ENCODE results near the gene FCAMR. TPM values are rescaled to one million over a fixed set of nuclear protein-coding genes. Genes with fewer than 3 reads are reported as not detected.

Gene FCAMR
- total and polyA plus RNA-seq, 2 of the 4 experiments (the other 2 are of a cell fraction) = not detected

DNA sequence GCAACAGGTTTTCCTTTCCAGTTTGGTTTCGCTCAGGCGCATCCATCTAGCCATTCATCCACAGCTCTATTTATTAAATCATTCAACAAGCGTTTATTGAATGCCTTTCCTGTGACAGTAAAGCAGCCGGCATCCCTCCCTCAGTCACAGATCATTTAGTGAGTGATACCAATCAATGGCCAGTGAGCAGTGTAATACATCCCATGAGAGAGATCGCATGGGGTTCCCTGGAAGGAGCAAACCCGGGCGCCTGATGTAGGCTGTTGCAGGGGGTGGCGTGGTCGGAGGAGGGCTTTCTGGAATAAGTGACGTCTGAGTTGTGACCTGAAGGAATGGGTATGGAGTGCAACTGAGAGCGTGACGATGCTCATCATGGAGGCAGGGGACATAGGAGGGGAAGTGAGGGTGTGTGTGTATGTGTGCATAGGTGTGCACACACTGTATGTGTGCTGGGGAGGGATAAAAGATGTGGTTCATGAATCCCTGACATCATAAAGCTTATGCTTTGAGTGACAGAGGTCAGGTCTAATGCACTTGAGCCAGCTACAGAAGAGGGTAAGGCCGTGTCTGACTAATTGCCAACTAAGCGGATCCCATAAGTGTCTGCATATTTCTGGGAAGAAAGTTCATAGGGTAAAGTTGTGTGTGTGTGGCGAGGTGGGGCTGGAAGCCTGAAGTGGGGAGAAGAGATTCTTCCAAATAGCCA is 55.1 kb downstream of the FCAMR start:
- no peak overlapping the region for H3K27ac ChIP-seq (ENCODE audit: insufficient read depth, low read length)
- no peak overlapping the region for H3K23ac ChIP-seq (ENCODE audit: low read depth, low read length)
- H3K27me3 ChIP-seq (ENCODE audit: control insufficient read depth, insufficient read depth, low read length) = peaks cover 36% of the 10 kb centered on the region
- H3K18ac ChIP-seq (ENCODE audit: low read depth, low read length) = no peak overlapping the region
- TF ChIP-seq RFX5 (IDR thresholded peaks at IDR 0.05; ENCODE audit: low read depth, low read length) (no peak), SMC3 (IDR thresholded peaks at IDR 0.05; ENCODE audit: low read depth, low read length) (no peak), NFE2L2 (IDR thresholded peaks at IDR 0.05; ENCODE audit: low read depth, low read length) (no peak), RCOR1 (IDR thresholded peaks at IDR 0.05; ENCODE audit: insufficient replicate concordance, low read length) (no peak), MXI1 (IDR thresholded peaks at IDR 0.05; ENCODE audit: borderline replicate concordance, low read depth, low read length) (no peak), MAZ (IDR thresholded peaks at IDR 0.05; ENCODE audit: borderline replicate concordance, low read depth, low read length) (no peak), MAFK (IDR thresholded peaks at IDR 0.05; ENCODE audit: low read depth, low read length) (no peak)
- ATAC-seq (ENCODE audit: low read depth) = no peak
- ChIA-PET CTCF (interaction anchor here (0.5 to 1.4 kb wide), 2 partner anchors 104 to 105 kb away, joined by 4 to 6 read pairs; no protein-coding TSS in a partner anchor), POLR2A (ENCODE audit: unreplicated experiment) (no interaction called here)
- no peak overlapping the region for H2BK15ac ChIP-seq (ENCODE audit: low read depth, low read length)
- no peak overlapping the region for H3K4ac ChIP-seq (ENCODE audit: low read depth, low read length)
- no peaks in the 10 kb centered on the region for H3K9me1 ChIP-seq (ENCODE audit: insufficient read depth, low read length)
- no peak overlapping the region for H2AK9ac ChIP-seq (replicated peaks; ENCODE audit: low read depth, low read length, poor library complexity)
- H3K14ac ChIP-seq (replicated peaks; ENCODE audit: low read depth, low read length) = no peak overlapping the region
- H3K4me2 ChIP-seq (ENCODE audit: low read depth, low read length) = no peak overlapping the region
- H3K56ac ChIP-seq (ENCODE audit: extremely low read depth, insufficient read depth, low read length) = no peak overlapping the region
- no peaks in the 10 kb centered on the region for H3K9me3 ChIP-seq (ENCODE audit: control insufficient read depth, insufficient read depth, low read length)
- no peak overlapping the region for H3K9ac ChIP-seq (ENCODE audit: low read depth, low read length)
- 65% methylated on average over 4 of the region's 15 CpGs; no CpG with 5 or more reads in 1 of the 2 experiments for WGBS, 2 experiments (ENCODE audit: extremely low coverage in 2 of 2, insufficient read length in 1 of 2)
- no peaks in the 10 kb centered on the region for H4K20me1 ChIP-seq (ENCODE audit: insufficient read depth, low read length)
- no peaks in the 10 kb centered on the region for H3K36me3 ChIP-seq (ENCODE audit: control insufficient read depth, insufficient read depth, low read length)
- dilution Hi-C loops (cut with HindIII; ENCODE audit: low sequenced_read_pairs, unreplicated experiment) (no loop called here), intact Hi-C loops (cut with micrococcal nuclease) (loop anchor here (10.0 kb wide), 2 partner anchors 160 to 490 kb away; no protein-coding TSS in a partner anchor), in situ Hi-C loops (cut with MboI; ENCODE audit: low sequenced_read_pairs) (loop anchor here (10.0 kb wide), 2 partner anchors 300 to 430 kb away; partner anchors contain the start of gene EIF2D)
- H2BK5ac ChIP-seq (ENCODE audit: low read depth, low read length, poor library complexity, severe bottlenecking) = no peak overlapping the region
- no peaks in the 10 kb centered on the region for H3K4me1 ChIP-seq (ENCODE audit: control insufficient read depth, insufficient read depth, low read length)
- H4K91ac ChIP-seq (ENCODE audit: insufficient read depth, low read depth, low read length) = no peak overlapping the region
- no peak overlapping the region for H4K8ac ChIP-seq (ENCODE audit: low read depth in 2 of 2, low read length in 2 of 2)
- no peak overlapping the region for H2BK20ac ChIP-seq (ENCODE audit: low read depth, low read length)
- no peak overlapping the region for H2AK5ac ChIP-seq (ENCODE audit: low read depth, low read length)
- no peak overlapping the region for H2AFZ ChIP-seq (replicated peaks; ENCODE audit: low read length, poor library complexity)
- no peak for DNase-seq
- BruUV-seq (replicated peaks) = no TSS peak
- H3K79me1 ChIP-seq (ENCODE audit: low read depth in 1 of 2, low read length in 2 of 2) = no peaks in the 10 kb centered on the region
- no peak overlapping the region for H3K4me3 ChIP-seq (ENCODE audit: insufficient read depth, low read depth, low read length)
- no peak overlapping the region for H4K5ac ChIP-seq (ENCODE audit: low read depth, low read length)
- H2BK120ac ChIP-seq (ENCODE audit: low read depth, low read length) = no peak overlapping the region

Measured in IMR-90 (cell line).